Spleen (tissue), 11 donors: ENCODE data around the gene CNTN5. TPM values are rescaled to one million over a fixed set of nuclear protein-coding genes. Genes with fewer than 3 reads are reported as not detected.

Source experiments
- DNase-seq: peaks from one replicate; pipeline ENCODE4 v3.0.0-alpha.2; 2020
- H3K27ac ChIP-seq, 8 donors: fragments of 200-600 bp; sonication (generic) in 7 of 8; 1 replicate in 4 of 8; 2 replicates in 4 of 8; pipeline versions ENCODE4 v1.5.0 to v1.8.0; 2016 to 2021; ENCODE audit warnings: inconsistent platforms in 4 of 8, mild to moderate bottlenecking in 4 of 8, moderate library complexity in 1 of 8
- H3K27me3 ChIP-seq, 7 donors: fragments of 200-600 bp; sonication (generic) in 6 of 7; replicated peaks in 1 of 7; 1 replicate in 4 of 7; 2 replicates in 3 of 7; pipeline versions ENCODE4 v1.5.0 to v1.8.0; 2016 to 2021; ENCODE audit warnings: inconsistent platforms in 3 of 7, mild to moderate bottlenecking in 1 of 7
- H3K36me3 ChIP-seq, 6 donors: fragments of 200-600 bp; sonication (generic) in 5 of 6; 1 replicate in 4 of 6; 2 replicates in 2 of 6; pipeline versions ENCODE4 v1.5.0 to v1.8.0; 2016 to 2021; ENCODE audit warnings: inconsistent platforms in 2 of 6
- H3K4me1 ChIP-seq, 6 donors: fragments of 200-600 bp; sonication (generic) in 5 of 6; 1 replicate in 3 of 6; 2 replicates in 3 of 6; pipeline versions ENCODE4 v1.5.0 to v1.8.0; 2016 to 2021; ENCODE audit warnings: inconsistent platforms in 3 of 6
- H3K4me3 ChIP-seq, 8 donors: fragments of 200-600 bp; sonication (generic) in 7 of 8; 1 replicate in 4 of 8; 2 replicates in 4 of 8; pipeline versions ENCODE4 v1.5.0 to v1.8.0; 2016 to 2021; ENCODE audit warnings: inconsistent platforms in 4 of 8, mild to moderate bottlenecking in 4 of 8, moderate library complexity in 2 of 8
- H3K9me3 ChIP-seq, 8 donors: fragments of 200-600 bp; sonication (generic) in 7 of 8; 1 replicate in 4 of 8; 2 replicates in 4 of 8; pipeline versions ENCODE4 v1.5.0 to v1.8.0; 2016 to 2021; ENCODE audit warnings: inconsistent platforms in 4 of 8
- POLR2A ChIP-seq, 3 donors: fragments of 450-650 bp; IDR thresholded peaks; one replicate each; pipeline ENCODE4 v1.5.1; 2017; ENCODE audit warnings: antibody characterized with exemption in 3 of 3, mild to moderate bottlenecking in 1 of 3
- POLR2AphosphoS5 ChIP-seq, 3 donors: sonication (generic); formaldehyde crosslinking; IDR thresholded peaks; one replicate each; pipeline ENCODE4 v1.5.1; 2017; ENCODE audit warnings: antibody characterized with exemption in 3 of 3
- WGBS, 5 donors: extraction: QIAGEN DNeasy Blood & Tissue Kit in 3 of 5; methylation state at CpG; one replicate each; pipeline versions ENCODE4 v1.1.5 to v1.1.7; 2013 to 2018; 5-methylcytosine and 5-hydroxymethylcytosine counted together
- intact Hi-C: fragments of 100-400 bp; cut with DNase I; formaldehyde crosslinking; loops from one replicate; pipeline ENCODE4 v1.15.0; 2023; ENCODE audit warnings: low total_unique reads
- polyA plus RNA-seq, 3 donors: library from polyadenylated mRNA; stranded (reverse); fragments of 200-250 nt; gene quantifications; one replicate each; pipeline ENCODE4 v1.2.1, GENCODE V29; 2013
- total RNA-seq, 7 donors: library from RNA; depleted of rRNA in 3 of 7; stranded (reverse); fragments of >200 nt in 3 of 7; fragmentation: NEBNext Ultra II Directional in 4 of 7; extraction: Animal tissue kit (Norgen Biotek cat#: 25700) in 4 of 7; gene quantifications; one replicate each; pipeline versions ENCODE4 v1.1.0 to v1.2.1, GENCODE V29; 2016 to 2021
- TF ChIP-seq, protein P1 (sequence below), 11 experiments: fragments of 200-600 bp in 7 of 11; fragments of 450-650 bp in 4 of 11; sonication (generic) in 4 of 11; IDR thresholded peaks in 8 of 11; conservative IDR thresholded peaks in 3 of 11; 1 replicate in 7 of 11; 2 replicates in 4 of 11; pipeline versions ENCODE4 v1.4.0 to v1.8.0; 2016 to 2021; ENCODE audit warnings: antibody characterized with exemption in 11 of 11, inconsistent platforms in 4 of 11, mild to moderate bottlenecking in 1 of 11
- donor health status: healthy with polysubstance abuse.
- donor health status: DM: no; HTN: no; CAD: no; lungs with moderate emphysema.
- donor health status: DM: no; HTN: no; CAD: no.
- donor health status: Bipolar disorder and iron deficiency.
- donor health status: healthy.
- donor health status: DM: no; HTN: no; CAD: no.
- donor health status: DM: yes; HTN: yes; CAD: no.

CNTN5 gene
- total and polyA plus RNA-seq, 10 donors: 0.02 TPM; not detected in 8

DNA sequence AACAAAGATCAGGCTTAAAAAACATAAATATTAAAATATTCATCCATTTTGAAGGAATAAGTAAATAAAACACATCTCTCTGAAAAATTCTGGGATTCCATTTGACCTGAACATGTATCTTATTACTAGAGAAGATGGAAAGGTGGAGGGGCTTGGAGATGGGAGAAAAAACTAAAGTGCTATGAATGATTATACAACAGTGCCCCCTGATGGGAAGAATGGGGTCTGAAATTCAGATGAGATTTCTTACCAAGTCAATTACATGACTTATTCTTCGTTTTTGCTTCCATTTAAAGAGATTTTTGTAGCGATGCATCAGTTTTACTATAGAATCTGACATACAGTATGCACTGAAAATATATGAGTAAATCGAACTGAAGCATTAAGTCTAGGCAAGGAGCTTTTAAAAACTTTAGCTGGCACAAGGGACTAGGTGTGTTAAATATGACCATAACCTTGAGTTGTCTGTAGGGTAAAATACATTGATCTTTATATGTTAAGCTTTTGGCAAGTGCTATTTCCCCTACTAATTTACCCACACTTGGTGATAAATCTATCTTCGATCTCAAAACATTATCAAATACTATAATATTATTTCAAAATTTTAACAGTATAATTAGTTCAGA, 718.8 kb downstream of the CNTN5 start:
- no peaks in the 10 kb centered on the region for H3K27me3 ChIP-seq
- intact Hi-C loops: no loop called here
- no peaks in the 10 kb centered on the region for H3K4me1 ChIP-seq
- H3K36me3 ChIP-seq: no peaks in the 10 kb centered on the region
- no peak overlapping the region for H3K4me3 ChIP-seq
- TF ChIP-seq, protein P1, sequence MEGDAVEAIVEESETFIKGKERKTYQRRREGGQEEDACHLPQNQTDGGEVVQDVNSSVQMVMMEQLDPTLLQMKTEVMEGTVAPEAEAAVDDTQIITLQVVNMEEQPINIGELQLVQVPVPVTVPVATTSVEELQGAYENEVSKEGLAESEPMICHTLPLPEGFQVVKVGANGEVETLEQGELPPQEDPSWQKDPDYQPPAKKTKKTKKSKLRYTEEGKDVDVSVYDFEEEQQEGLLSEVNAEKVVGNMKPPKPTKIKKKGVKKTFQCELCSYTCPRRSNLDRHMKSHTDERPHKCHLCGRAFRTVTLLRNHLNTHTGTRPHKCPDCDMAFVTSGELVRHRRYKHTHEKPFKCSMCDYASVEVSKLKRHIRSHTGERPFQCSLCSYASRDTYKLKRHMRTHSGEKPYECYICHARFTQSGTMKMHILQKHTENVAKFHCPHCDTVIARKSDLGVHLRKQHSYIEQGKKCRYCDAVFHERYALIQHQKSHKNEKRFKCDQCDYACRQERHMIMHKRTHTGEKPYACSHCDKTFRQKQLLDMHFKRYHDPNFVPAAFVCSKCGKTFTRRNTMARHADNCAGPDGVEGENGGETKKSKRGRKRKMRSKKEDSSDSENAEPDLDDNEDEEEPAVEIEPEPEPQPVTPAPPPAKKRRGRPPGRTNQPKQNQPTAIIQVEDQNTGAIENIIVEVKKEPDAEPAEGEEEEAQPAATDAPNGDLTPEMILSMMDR (IDR thresholded peaks at IDR 0.05 in 8 of 11, conservative IDR thresholded peaks at IDR 0.05 in 3 of 11): no peak
- TF ChIP-seq POLR2A (IDR thresholded peaks at IDR 0.05) (no peak), POLR2AphosphoS5 (IDR thresholded peaks at IDR 0.05) (no peak)
- WGBS, 5 donors: 30 to 40% (median 36%) methylated on average over 4 of the region's 4 CpGs
- no peak for DNase-seq
- no peaks in the 10 kb centered on the region for H3K9me3 ChIP-seq
- no peak overlapping the region for H3K27ac ChIP-seq

DNA sequence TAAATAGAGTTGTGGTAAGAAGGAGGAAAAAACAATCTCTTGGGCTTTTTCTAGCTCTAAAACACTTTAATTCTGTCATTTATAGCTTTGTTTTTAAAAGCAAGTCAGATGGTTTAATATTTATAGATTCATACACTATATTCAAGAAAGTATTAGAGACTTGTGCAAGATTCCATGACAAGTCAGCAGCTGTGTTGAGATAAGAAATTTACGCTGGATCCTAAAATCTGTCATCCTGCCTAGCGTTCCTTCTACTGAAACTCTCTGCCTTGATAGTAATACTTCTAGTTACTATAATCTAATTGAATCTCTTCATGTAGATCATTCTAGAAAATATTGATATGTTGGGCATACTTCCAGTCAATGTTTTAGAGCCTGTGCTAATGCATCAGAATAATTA, 721.8 kb downstream of the CNTN5 start:
- no peak for DNase-seq
- H3K36me3 ChIP-seq: no peaks in the 10 kb centered on the region
- 41 to 54% (median 41%) methylated on average over 2 of the region's 2 CpGs for WGBS, 5 donors
- no peak overlapping the region for H3K4me3 ChIP-seq
- intact Hi-C loops: no loop called here
- no peaks in the 10 kb centered on the region for H3K4me1 ChIP-seq
- no peaks in the 10 kb centered on the region for H3K9me3 ChIP-seq
- H3K27ac ChIP-seq: no peak overlapping the region
- TF ChIP-seq POLR2AphosphoS5 (IDR thresholded peaks at IDR 0.05) (no peak), POLR2A (IDR thresholded peaks at IDR 0.05) (no peak)
- TF ChIP-seq, protein P1 (IDR thresholded peaks at IDR 0.05 in 8 of 11, conservative IDR thresholded peaks at IDR 0.05 in 3 of 11): no peak
- no peaks in the 10 kb centered on the region for H3K27me3 ChIP-seq

DNA sequence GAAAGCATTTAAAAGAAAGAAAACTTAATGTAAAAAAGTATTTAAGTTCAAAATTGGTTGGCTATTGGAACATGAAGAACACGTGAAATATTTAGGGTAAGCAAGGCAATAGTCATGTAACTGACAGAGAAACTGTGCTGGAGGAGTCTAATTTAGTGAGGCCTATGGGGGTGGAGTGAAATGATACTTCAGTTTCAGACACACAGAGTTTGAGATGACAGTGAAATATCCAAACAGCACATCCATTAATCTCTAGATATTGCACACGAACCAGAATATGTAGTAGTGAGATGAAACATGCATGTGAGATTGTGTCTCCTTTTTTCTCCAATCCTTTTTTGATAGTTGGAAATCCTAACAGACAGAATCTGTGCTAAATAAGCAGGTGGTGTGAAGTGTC, 739.0 kb downstream of the CNTN5 start:
- intact Hi-C loops: no loop called here
- H3K27ac ChIP-seq: no peak overlapping the region
- H3K36me3 ChIP-seq: no peaks in the 10 kb centered on the region
- no peaks in the 10 kb centered on the region for H3K4me1 ChIP-seq
- TF ChIP-seq, protein P1 (IDR thresholded peaks at IDR 0.05 in 8 of 11, conservative IDR thresholded peaks at IDR 0.05 in 3 of 11): no peak
- TF ChIP-seq POLR2A (IDR thresholded peaks at IDR 0.05) (no peak), POLR2AphosphoS5 (IDR thresholded peaks at IDR 0.05) (no peak)
- no peak overlapping the region for H3K4me3 ChIP-seq
- H3K9me3 ChIP-seq: peaks cover 0 to 5% (median 0%) of the 10 kb centered on the region in 8 donors
- no peak for DNase-seq
- no peaks in the 10 kb centered on the region for H3K27me3 ChIP-seq
- 66 to 74% (median 70%) methylated on average over 2 of the region's 2 CpGs for WGBS, 5 donors

DNA sequence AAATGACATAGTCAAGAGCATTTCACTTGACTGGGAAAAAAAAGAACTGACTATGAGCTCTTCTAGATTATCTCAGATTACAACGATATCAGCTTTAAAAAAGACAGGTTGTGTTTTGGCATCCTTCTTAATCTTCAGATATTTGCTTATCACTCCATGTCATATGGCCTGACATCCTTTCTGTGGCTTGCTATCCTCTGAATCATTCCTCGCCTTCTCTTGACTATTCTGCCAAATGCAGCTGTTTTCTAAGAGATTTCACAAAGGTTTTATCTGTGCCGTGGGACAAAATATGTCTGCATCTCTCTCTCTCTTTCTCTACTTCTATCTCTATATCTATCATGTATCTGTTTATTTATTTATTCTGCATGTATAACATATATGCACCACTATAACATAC, 746.1 kb downstream of the CNTN5 start:
- no peaks in the 10 kb centered on the region for H3K4me1 ChIP-seq
- intact Hi-C loops: no loop called here
- H3K9me3 ChIP-seq: peaks cover 0 to 5% (median 0%) of the 10 kb centered on the region in 8 donors
- no peaks in the 10 kb centered on the region for H3K36me3 ChIP-seq
- no peak overlapping the region for H3K4me3 ChIP-seq
- H3K27me3 ChIP-seq: no peaks in the 10 kb centered on the region
- 38 to 77% (median 41%) methylated on average over 3 of the region's 3 CpGs for WGBS, 5 donors
- no peak overlapping the region for H3K27ac ChIP-seq
- no peak for DNase-seq
- no peak for TF ChIP-seq POLR2AphosphoS5 (IDR thresholded peaks at IDR 0.05)
- TF ChIP-seq, protein P1 (IDR thresholded peaks at IDR 0.05 in 8 of 11, conservative IDR thresholded peaks at IDR 0.05 in 3 of 11): no peak
- no peak for TF ChIP-seq POLR2A (IDR thresholded peaks at IDR 0.05)
